Karpas-422 (cell line): Measurements from ENCODE around the gene ABCD2. TPM values are rescaled to one million over a fixed set of nuclear protein-coding genes. Genes with fewer than 3 reads are reported as not detected.
"Not testable (repeated sequence)": the region's sequence is repeated elsewhere in the genome, so short reads cannot be mapped to it uniquely, and the experiment has no call there.

Source experiments
- DNase-seq: peaks from one replicate; pipeline ENCODE4 v3.0.0-alpha.2; 2015
- H2AFZ ChIP-seq: fragments of 200-600 bp; sonication (generic); 2 replicates; pipeline ENCODE4 v1.6.1; 2014; ENCODE audit warnings: antibody characterized with exemption, low read length, mixed read lengths
- H3K27ac ChIP-seq: fragments of 200-600 bp; sonication (generic); 2 replicates; pipeline ENCODE4 v1.5.1; 2014; ENCODE audit warnings: mild to moderate bottlenecking, low read length, moderate library complexity
- H3K27me3 ChIP-seq: fragments of 200-600 bp; sonication (generic); 2 replicates; pipeline ENCODE4 v1.6.1; 2014; ENCODE audit warnings: low read length, mixed read lengths
- H3K36me3 ChIP-seq: fragments of 200-600 bp; sonication (generic); 2 replicates; pipeline ENCODE4 v1.6.1; 2014; ENCODE audit warnings: low read length, mixed read lengths; ENCODE audit not compliant: insufficient read depth
- H3K4me1 ChIP-seq: fragments of 200-600 bp; sonication (generic); 2 replicates; pipeline ENCODE4 v1.6.1; 2014; ENCODE audit warnings: mild to moderate bottlenecking, low read length, mixed read lengths
- H3K4me2 ChIP-seq: fragments of 200-600 bp; sonication (generic); 2 replicates; pipeline ENCODE4 v1.6.1; 2014; ENCODE audit warnings: low read length, low read depth, mild to moderate bottlenecking; ENCODE audit not compliant: poor library complexity, severe bottlenecking
- H3K4me3 ChIP-seq: fragments of 200-600 bp; sonication (generic); 2 replicates; pipeline ENCODE4 v1.5.1; 2014; ENCODE audit warnings: mild to moderate bottlenecking, antibody characterized with exemption, low read length, mixed read lengths
- H3K79me2 ChIP-seq: fragments of 200-600 bp; sonication (generic); 2 replicates; pipeline ENCODE4 v1.6.1; 2014; ENCODE audit warnings: mild to moderate bottlenecking, low read length, mixed read lengths
- H3K9ac ChIP-seq: fragments of 200-600 bp; sonication (generic); 2 replicates; pipeline ENCODE4 v1.6.0; 2014; ENCODE audit warnings: low read length
- H3K9me2 ChIP-seq: fragments of 200-600 bp; sonication (generic), shearing (Covaris generic); replicated peaks from 2 replicates; pipeline ENCODE4 v1.6.0; 2014; ENCODE audit warnings: mild to moderate bottlenecking, low read length, moderate library complexity; ENCODE audit not compliant: insufficient read depth
- H3K9me3 ChIP-seq: fragments of 300-700, 200-600 bp; sonication (generic); 2 replicates; pipeline ENCODE4 v1.6.1; 2014; ENCODE audit warnings: low read length, mixed read lengths
- H4K20me1 ChIP-seq: fragments of 200-600 bp; sonication (generic); 2 replicates; pipeline ENCODE4 v1.6.1; 2014; ENCODE audit warnings: mild to moderate bottlenecking, antibody characterized with exemption, low read length, low read depth; ENCODE audit not compliant: insufficient read depth
- total RNA-seq: library from RNA; depleted of rRNA; stranded (reverse); fragments of >200 nt; shearing (Covaris generic); gene quantifications from 2 replicates; pipeline ENCODE4 v1.2.3, GENCODE V29; 2014; ENCODE audit warnings: low replicate concordance

The ABCD2 gene
- total RNA-seq, 1 experiment from 2014 or later, result not detected

GRCh38 chr12:39571351-39571750 lies 48.3 kb downstream of the ABCD2 start:
- Histone ChIP-seq H3K9me2 (no peaks in the 10 kb centered on the region), H3K9ac (no peak overlapping the region), H3K36me3 (no peaks in the 10 kb centered on the region), H3K27me3 (no peaks in the 10 kb centered on the region), H4K20me1 (no peaks in the 10 kb centered on the region), H3K9me3 (no peaks in the 10 kb centered on the region), H3K4me3 (no peak overlapping the region), H2AFZ (no peak overlapping the region), H3K4me1 (no peaks in the 10 kb centered on the region), H3K79me2 (no peaks in the 10 kb centered on the region), H3K27ac (no peak overlapping the region), H3K4me2 (no peak overlapping the region)
- no peak for DNase-seq

GRCh38 chr12:39553476-39553875 lies 66.1 kb downstream of the ABCD2 start:
- Histone ChIP-seq H3K9ac (no peak overlapping the region), H3K36me3 (no peaks in the 10 kb centered on the region), H3K79me2 (no peaks in the 10 kb centered on the region), H3K27ac (no peak overlapping the region), H3K27me3 (no peaks in the 10 kb centered on the region), H3K4me1 (no peaks in the 10 kb centered on the region), H3K9me2 (no peaks in the 10 kb centered on the region), H4K20me1 (no peaks in the 10 kb centered on the region), H3K9me3 (peaks cover 8% of the 10 kb centered on the region; the same call in 1 of the 2 replicates), H3K4me2 (no peak overlapping the region), H3K4me3 (no peak overlapping the region), H2AFZ (no peak overlapping the region)
- no peak for DNase-seq

- DNase-seq, H3K9ac ChIP-seq, H3K4me2 ChIP-seq, H3K9me2 ChIP-seq, H3K27me3 ChIP-seq, H4K20me1 ChIP-seq, H3K4me1 ChIP-seq, H3K79me2 ChIP-seq, H3K36me3 ChIP-seq, H3K4me3 ChIP-seq, H3K27ac ChIP-seq, H2AFZ ChIP-seq: not testable (repeated sequence)
- peaks cover 15% of the 10 kb centered on the region for H3K9me3 ChIP-seq
Observed at GRCh38 chr12:39544211-39544610, 75.4 kb downstream of the ABCD2 start.

- Histone ChIP-seq H3K9ac (no peak overlapping the region), H2AFZ (no peak overlapping the region), H3K9me3 (peaks cover 8% of the 10 kb centered on the region; the same call in 1 of the 2 replicates), H3K9me2 (no peaks in the 10 kb centered on the region), H3K4me2 (no peak overlapping the region), H3K4me3 (no peak overlapping the region), H3K79me2 (no peaks in the 10 kb centered on the region), H3K4me1 (no peaks in the 10 kb centered on the region), H3K27me3 (no peaks in the 10 kb centered on the region), H3K27ac (no peak overlapping the region), H3K36me3 (no peaks in the 10 kb centered on the region), H4K20me1 (no peaks in the 10 kb centered on the region)
- DNase-seq, result no peak
Observed at GRCh38 chr12:39541471-39541870, 78.1 kb downstream of the ABCD2 start.

- no peaks in the 10 kb centered on the region for H3K36me3 ChIP-seq
- no peak overlapping the region for H3K27ac ChIP-seq
- H3K9ac ChIP-seq, result no peak overlapping the region
- no peaks in the 10 kb centered on the region for H3K79me2 ChIP-seq
- peaks cover 8% of the 10 kb centered on the region; the same call in 1 of the 2 replicates for H3K9me3 ChIP-seq
- no peaks in the 10 kb centered on the region for H3K4me1 ChIP-seq
- no peak overlapping the region for H2AFZ ChIP-seq
- no peak for DNase-seq
- H4K20me1 ChIP-seq, result no peaks in the 10 kb centered on the region
- no peak overlapping the region for H3K4me3 ChIP-seq
- H3K27me3 ChIP-seq, result no peaks in the 10 kb centered on the region
- no peaks in the 10 kb centered on the region for H3K9me2 ChIP-seq
- H3K4me2 ChIP-seq, result no peak overlapping the region
Observed at GRCh38 chr12:39538679-39539104, 80.9 kb downstream of the ABCD2 start.

GRCh38 chr12:39533951-39534350 lies 85.7 kb downstream of the ABCD2 start:
- H3K27me3 ChIP-seq, result no peaks in the 10 kb centered on the region
- H2AFZ ChIP-seq, result no peak overlapping the region
- no peaks in the 10 kb centered on the region for H4K20me1 ChIP-seq

GRCh38 chr12:39532448-39532847 lies 87.2 kb downstream of the ABCD2 start:
- Histone ChIP-seq H4K20me1 (no peaks in the 10 kb centered on the region), H3K27me3 (no peaks in the 10 kb centered on the region), H3K9ac (no peak overlapping the region), H3K4me3 (no peak overlapping the region), H3K36me3 (no peaks in the 10 kb centered on the region), H3K4me2 (no peak overlapping the region), H3K9me3 (peaks cover 12% of the 10 kb centered on the region; the same call in 1 of the 2 replicates), H3K27ac (no peak overlapping the region), H3K79me2 (no peaks in the 10 kb centered on the region), H3K9me2 (no peaks in the 10 kb centered on the region), H3K4me1 (no peaks in the 10 kb centered on the region), H2AFZ (no peak overlapping the region)
- no peak for DNase-seq

More at GRCh38 chr12:39533951-39534350, 85.7 kb downstream of the ABCD2 start:
- no peak for DNase-seq
- Histone ChIP-seq H3K9me2 (no peaks in the 10 kb centered on the region), H3K36me3 (no peaks in the 10 kb centered on the region), H3K9me3 (peaks cover 12% of the 10 kb centered on the region; the same call in 1 of the 2 replicates), H3K4me1 (no peaks in the 10 kb centered on the region), H3K4me3 (no peak overlapping the region), H3K27ac (no peak overlapping the region), H3K4me2 (no peak overlapping the region), H3K79me2 (no peaks in the 10 kb centered on the region), H3K9ac (no peak overlapping the region)

- H4K20me1 ChIP-seq, result no peaks in the 10 kb centered on the region
- H3K36me3 ChIP-seq, result no peaks in the 10 kb centered on the region
- H3K9ac ChIP-seq, result no peak overlapping the region
- H3K9me2 ChIP-seq, result no peaks in the 10 kb centered on the region
- H3K4me3 ChIP-seq, result no peak overlapping the region
- no peaks in the 10 kb centered on the region for H3K27me3 ChIP-seq
- H3K27ac ChIP-seq, result no peak overlapping the region
- no peaks in the 10 kb centered on the region for H3K79me2 ChIP-seq
- H3K4me1 ChIP-seq, result no peaks in the 10 kb centered on the region
- H2AFZ ChIP-seq, result no peak overlapping the region
- peaks cover 20% of the 10 kb centered on the region for H3K9me3 ChIP-seq
- no peak overlapping the region for H3K4me2 ChIP-seq
- DNase-seq, result no peak
Observed at GRCh38 chr12:39526974-39527373, 92.6 kb downstream of the ABCD2 start.

GRCh38 chr12:39522167-39522566 lies 97.4 kb downstream of the ABCD2 start:
- not testable (repeated sequence) for H3K4me2 ChIP-seq, H2AFZ ChIP-seq, H3K9ac ChIP-seq, H3K4me1 ChIP-seq, H4K20me1 ChIP-seq, H3K9me2 ChIP-seq, DNase-seq, H3K79me2 ChIP-seq, H3K36me3 ChIP-seq, H3K4me3 ChIP-seq, H3K27ac ChIP-seq, H3K27me3 ChIP-seq
- peaks cover 12% of the 10 kb centered on the region for H3K9me3 ChIP-seq
